BJ (cell line): ENCODE measurements around the gene HIPK4. TPM values are rescaled to one million over a fixed set of nuclear protein-coding genes. Genes with fewer than 3 reads are reported as not detected.

Experiments
- CTCF ChIA-PET: fragments of 350-600 bp; formaldehyde crosslinking; extraction: SDS; loops from one replicate; lab custom pipeline; 2021; ENCODE audit warnings: antibody characterized with exemption, inconsistent platforms; lab: Yijun Ruan, JAX
- POLR2A ChIA-PET: fragments of 300-600 bp; sonication (Branson Sonifier 250); formaldehyde crosslinking; extraction: SDS; loops from one replicate; lab custom pipeline; 2021; ENCODE audit warnings: antibody characterized with exemption; lab: Charles Lee
- DNase-seq: peaks from one replicate; pipeline ENCODE4 v3.0.0-alpha.2; 2011; ENCODE audit warnings: low read depth
- H3K27me3 ChIP-seq: 2 replicates; pipeline ENCODE4 v1.6.0; 2011; ENCODE audit warnings: low read length; ENCODE audit not compliant: control insufficient read depth, insufficient read depth
- H3K36me3 ChIP-seq: 2 replicates; pipeline ENCODE4 v1.5.1; 2011; ENCODE audit warnings: low read length; ENCODE audit not compliant: control insufficient read depth, insufficient read depth
- H3K4me3 ChIP-seq: 2 replicates; pipeline ENCODE4 v1.5.1; 2011; ENCODE audit warnings: low read depth, mild to moderate bottlenecking, control low read depth, low read length
- CTCF ChIP-seq: IDR thresholded peaks from 2 replicates; pipeline ENCODE4 v1.5.1; 2011; ENCODE audit warnings: low read depth, mild to moderate bottlenecking, control low read depth, inconsistent platforms, low read length, moderate library complexity; ENCODE audit not compliant: insufficient read depth
- polyA plus RNA-seq: library from polyadenylated mRNA; depleted of rRNA; stranded (reverse); fragments of >200 nt; gene quantifications from 2 replicates; pipeline ENCODE4 v1.2.3, GENCODE V29; 2011

Gene HIPK4
- polyA plus RNA-seq, 1 experiment: 0.21 TPM

GRCh38 chr19:40388481-40388880 lies 1.5 kb downstream of the HIPK4 start:
- Histone ChIP-seq H3K36me3 (no peaks in the 10 kb centered on the region), H3K27me3 (0 out of 2 replicates have a peak, but pooled peaks cover 2% of the 10 kb centered on the region), H3K4me3 (no peak overlapping the region)
- POLR2A ChIA-PET: no interaction called here
- DNase-seq: no peak
- TF ChIP-seq CTCF: no peak
- CTCF ChIA-PET: interaction anchor here (1.0 kb wide), 1 partner anchor 32 kb away, joined by 3 read pairs; no protein-coding TSS in a partner anchor

- POLR2A ChIA-PET: no interaction called here
- Histone ChIP-seq H3K27me3 (0 out of 2 replicates have a peak, but pooled peaks cover 2% of the 10 kb centered on the region), H3K4me3 (no peak overlapping the region), H3K36me3 (no peaks in the 10 kb centered on the region)
- no peak for TF ChIP-seq CTCF
- DNase-seq: no peak
- CTCF ChIA-PET: no interaction called here
Observed at GRCh38 chr19:40387155-40387554, 2.8 kb downstream of the HIPK4 start.

DNA sequence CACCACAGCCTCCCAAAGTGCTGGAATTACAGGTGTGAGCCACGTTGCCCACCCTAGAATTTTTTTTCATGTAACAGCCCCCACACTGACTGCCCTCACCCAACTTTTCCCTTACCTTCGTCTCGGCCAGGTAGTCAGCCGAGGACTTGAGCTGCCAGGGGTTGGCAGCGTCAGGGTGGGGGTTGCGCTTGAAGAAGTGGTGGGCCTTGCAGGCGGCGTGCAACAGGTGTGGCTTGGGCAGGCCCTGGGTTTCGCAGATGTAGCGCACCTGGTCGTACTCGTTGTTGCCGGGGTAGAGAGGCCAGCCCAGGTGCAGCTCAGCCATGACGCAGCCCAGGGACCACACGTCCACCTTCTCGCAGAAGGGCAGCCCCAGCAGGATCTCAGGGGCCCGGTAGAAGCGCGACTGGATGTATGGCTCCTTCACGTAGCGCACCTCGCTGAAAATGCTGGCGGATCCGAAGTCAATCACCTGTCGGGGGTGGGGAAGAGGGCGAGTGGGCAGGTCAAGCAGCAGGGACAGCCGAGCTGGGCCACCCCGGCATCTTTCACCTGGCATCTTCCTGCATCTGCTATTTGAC lies 6.2 kb downstream of the HIPK4 start:
- ChIA-PET POLR2A (no interaction called here), CTCF (interaction anchor here (0.7 kb wide), 1 partner anchor 140 kb away, joined by 3 read pairs; no protein-coding TSS in a partner anchor)
- H3K4me3 ChIP-seq: no peak overlapping the region

GRCh38 chr19:40381321-40381720 lies 8.7 kb downstream of the HIPK4 start:
- Histone ChIP-seq H3K27me3 (0 out of 2 replicates have a peak, but pooled peaks cover 2% of the 10 kb centered on the region), H3K36me3 (peaks cover 5% of the 10 kb centered on the region; the same call in 1 of the 2 replicates), H3K4me3 (no peak overlapping the region)
- peak; percentile 9; the same call in 1 of the 2 replicates for TF ChIP-seq CTCF
- no peak for DNase-seq
- ChIA-PET POLR2A (no interaction called here), CTCF (no interaction called here)

More for the DNA sequence above, 6.2 kb downstream of the HIPK4 start:
- TF ChIP-seq CTCF: no peak
- no peak for DNase-seq
- H3K36me3 ChIP-seq: no peaks in the 10 kb centered on the region
- 0 out of 2 replicates have a peak, but pooled peaks cover 2% of the 10 kb centered on the region for H3K27me3 ChIP-seq

- no peak for DNase-seq
- H3K36me3 ChIP-seq: peaks cover 5% of the 10 kb centered on the region; the same call in 1 of the 2 replicates
- 0 out of 2 replicates have a peak, but pooled peaks cover 2% of the 10 kb centered on the region for H3K27me3 ChIP-seq
- H3K4me3 ChIP-seq: no peak overlapping the region
- no peak for TF ChIP-seq CTCF
- CTCF ChIA-PET: interaction anchor here (0.8 kb wide), 1 partner anchor 16 kb away, joined by 4 read pairs; no protein-coding TSS in a partner anchor
- POLR2A ChIA-PET: no interaction called here
Observed at GRCh38 chr19:40380199-40381037, 9.6 kb downstream of the HIPK4 start.
